Tibial nerve (tissue), 4 donors: Measurements from ENCODE around the gene NFATC3.
"Not testable (repeated sequence)": the region's sequence is repeated elsewhere in the genome, so short reads cannot be mapped to it uniquely, and the experiment has no call there.

Experiments
- EP300 ChIP-seq, 2 donors: sonication (generic); formaldehyde crosslinking; IDR thresholded peaks; one replicate each; pipeline ENCODE4 v1.6.1; 2017; ENCODE audit warnings: antibody characterized with exemption in 2 of 2, mild to moderate bottlenecking in 1 of 2
- POLR2A ChIP-seq, 2 donors: fragments of 450-650 bp; IDR thresholded peaks; one replicate each; pipeline ENCODE4 v1.6.1; 2017; ENCODE audit warnings: antibody characterized with exemption in 2 of 2, mild to moderate bottlenecking in 2 of 2, moderate library complexity in 2 of 2
- TF ChIP-seq, protein P1 (sequence below), 5 experiments: fragments of 200-600 bp in 3 of 5; fragments of 450-650 bp in 2 of 5; sonication (generic) in 3 of 5; IDR thresholded peaks; one replicate each; pipeline ENCODE4 v1.5.1; 2016 to 2019; ENCODE audit warnings: antibody characterized with exemption in 5 of 5, mild to moderate bottlenecking in 3 of 5, moderate library complexity in 2 of 5

DNA sequence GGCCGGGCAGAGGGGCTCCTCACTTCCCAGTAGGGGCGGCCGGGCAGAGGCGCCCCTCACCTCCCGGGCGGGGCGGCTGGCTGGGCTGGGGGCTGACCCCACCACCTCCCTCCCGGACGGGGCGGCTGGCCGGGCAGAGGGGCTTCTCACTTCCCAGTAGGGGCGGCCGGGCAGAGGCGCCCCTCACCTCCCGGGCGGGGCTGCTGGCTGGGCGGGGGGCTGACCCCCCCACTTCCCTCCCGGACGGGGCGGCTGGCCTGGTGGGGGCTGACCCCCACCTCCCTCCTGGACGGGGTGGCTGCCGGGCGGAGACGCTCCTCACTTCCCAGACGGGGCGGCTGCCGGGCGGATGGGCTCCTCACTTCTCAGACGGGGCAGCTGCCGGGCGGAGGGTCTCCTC, 78.1 kb downstream of the NFATC3 start:
- TF ChIP-seq, protein P1, sequence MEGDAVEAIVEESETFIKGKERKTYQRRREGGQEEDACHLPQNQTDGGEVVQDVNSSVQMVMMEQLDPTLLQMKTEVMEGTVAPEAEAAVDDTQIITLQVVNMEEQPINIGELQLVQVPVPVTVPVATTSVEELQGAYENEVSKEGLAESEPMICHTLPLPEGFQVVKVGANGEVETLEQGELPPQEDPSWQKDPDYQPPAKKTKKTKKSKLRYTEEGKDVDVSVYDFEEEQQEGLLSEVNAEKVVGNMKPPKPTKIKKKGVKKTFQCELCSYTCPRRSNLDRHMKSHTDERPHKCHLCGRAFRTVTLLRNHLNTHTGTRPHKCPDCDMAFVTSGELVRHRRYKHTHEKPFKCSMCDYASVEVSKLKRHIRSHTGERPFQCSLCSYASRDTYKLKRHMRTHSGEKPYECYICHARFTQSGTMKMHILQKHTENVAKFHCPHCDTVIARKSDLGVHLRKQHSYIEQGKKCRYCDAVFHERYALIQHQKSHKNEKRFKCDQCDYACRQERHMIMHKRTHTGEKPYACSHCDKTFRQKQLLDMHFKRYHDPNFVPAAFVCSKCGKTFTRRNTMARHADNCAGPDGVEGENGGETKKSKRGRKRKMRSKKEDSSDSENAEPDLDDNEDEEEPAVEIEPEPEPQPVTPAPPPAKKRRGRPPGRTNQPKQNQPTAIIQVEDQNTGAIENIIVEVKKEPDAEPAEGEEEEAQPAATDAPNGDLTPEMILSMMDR (IDR thresholded peaks at IDR 0.05), result not testable (repeated sequence)
- TF ChIP-seq EP300, POLR2A (IDR thresholded peaks at IDR 0.05): not testable (repeated sequence)
